ENCODE data around the gene CSTF2.
"Not testable (repeated sequence)": the region's sequence is repeated elsewhere in the genome, so short reads cannot be mapped to it uniquely, and the experiment has no call there.

Gene CSTF2, protein sequence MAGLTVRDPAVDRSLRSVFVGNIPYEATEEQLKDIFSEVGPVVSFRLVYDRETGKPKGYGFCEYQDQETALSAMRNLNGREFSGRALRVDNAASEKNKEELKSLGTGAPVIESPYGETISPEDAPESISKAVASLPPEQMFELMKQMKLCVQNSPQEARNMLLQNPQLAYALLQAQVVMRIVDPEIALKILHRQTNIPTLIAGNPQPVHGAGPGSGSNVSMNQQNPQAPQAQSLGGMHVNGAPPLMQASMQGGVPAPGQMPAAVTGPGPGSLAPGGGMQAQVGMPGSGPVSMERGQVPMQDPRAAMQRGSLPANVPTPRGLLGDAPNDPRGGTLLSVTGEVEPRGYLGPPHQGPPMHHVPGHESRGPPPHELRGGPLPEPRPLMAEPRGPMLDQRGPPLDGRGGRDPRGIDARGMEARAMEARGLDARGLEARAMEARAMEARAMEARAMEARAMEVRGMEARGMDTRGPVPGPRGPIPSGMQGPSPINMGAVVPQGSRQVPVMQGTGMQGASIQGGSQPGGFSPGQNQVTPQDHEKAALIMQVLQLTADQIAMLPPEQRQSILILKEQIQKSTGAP

DNA sequence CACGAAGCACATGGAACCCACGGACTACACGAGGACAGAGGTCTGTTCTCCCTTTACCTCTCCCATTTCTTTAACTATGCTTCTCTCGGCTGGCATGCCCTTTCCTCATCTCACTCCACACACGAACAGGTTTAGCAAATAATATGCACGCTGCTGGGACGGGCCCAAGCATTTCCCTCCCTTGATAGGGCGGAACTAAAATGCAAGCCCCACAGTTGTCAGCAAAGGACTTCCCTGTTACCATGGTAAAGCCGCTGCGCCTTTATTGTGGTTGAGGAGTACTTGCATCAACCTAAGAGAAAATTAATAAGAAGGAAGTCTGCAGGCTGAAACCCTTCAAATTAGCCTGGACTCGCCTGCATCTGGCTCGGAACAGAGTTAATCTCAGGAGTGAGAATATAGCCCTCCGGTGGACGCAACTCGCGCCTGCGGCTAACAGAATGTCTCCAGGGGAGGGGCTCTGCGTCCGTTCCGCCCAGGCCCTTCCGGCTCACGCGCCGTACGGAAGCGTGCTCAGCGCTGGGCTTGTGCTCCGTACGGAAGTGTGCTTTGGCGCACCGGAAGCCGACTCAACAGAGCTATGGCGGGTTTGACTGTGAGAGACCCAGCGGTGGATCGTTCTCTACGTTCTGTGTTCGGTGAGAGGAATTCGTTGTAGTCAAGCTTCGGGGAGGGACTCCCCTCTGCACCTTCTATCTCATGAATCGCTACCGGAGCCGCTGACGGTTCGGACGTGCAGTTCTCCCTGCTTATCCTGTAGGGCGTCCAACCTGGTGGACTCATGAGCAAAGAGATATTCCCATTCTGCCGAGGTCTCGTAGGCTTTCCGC is at the start of gene CSTF2:
Gene CSTF2 (plus strand): TSS at position 555 of the 830 bp plus-strand sequence. CDS start 26 bp downstream, at position 581.
- DNase-seq, result peak; percentile 80

DNA sequence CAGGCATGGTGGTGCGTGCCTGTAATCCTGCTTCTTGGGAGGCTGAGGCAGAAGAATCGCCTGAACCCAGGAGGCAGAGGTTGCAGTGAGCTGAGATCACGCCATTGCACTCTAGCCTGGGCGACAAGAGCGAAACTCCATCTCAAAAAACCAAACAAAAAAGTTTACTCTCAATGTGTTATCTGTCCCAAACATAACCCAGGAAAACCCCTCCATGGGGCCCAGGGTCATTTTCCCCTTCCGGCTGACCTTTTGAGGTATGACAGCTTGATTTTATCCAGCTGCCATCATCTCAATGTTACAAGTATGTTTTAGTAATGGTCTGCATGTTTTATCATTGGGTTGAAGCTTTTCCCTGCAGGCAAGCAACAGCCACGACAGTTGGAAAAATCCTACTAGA is 23.8 kb upstream of the CSTF2 start:
- not testable (repeated sequence) for DNase-seq

DNA sequence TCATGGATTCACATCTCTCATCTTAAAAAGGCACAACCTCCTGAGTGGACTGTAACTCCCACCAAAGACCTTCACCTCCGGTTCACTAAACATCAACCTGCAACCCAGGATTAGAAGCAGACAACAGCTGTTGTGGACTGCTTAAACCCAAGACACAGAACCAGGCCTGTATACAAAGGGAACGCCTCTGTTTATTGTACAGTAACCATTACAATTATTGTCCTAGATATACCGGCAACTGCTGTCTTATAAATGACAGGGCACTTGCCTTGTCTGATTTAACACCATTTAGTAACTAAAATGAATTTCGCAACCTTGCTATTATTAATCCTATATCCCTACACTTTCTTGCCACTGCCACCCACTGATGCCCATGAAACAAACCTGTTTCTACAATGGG is 22.8 kb upstream of the CSTF2 start:
- no peak for DNase-seq

DNA sequence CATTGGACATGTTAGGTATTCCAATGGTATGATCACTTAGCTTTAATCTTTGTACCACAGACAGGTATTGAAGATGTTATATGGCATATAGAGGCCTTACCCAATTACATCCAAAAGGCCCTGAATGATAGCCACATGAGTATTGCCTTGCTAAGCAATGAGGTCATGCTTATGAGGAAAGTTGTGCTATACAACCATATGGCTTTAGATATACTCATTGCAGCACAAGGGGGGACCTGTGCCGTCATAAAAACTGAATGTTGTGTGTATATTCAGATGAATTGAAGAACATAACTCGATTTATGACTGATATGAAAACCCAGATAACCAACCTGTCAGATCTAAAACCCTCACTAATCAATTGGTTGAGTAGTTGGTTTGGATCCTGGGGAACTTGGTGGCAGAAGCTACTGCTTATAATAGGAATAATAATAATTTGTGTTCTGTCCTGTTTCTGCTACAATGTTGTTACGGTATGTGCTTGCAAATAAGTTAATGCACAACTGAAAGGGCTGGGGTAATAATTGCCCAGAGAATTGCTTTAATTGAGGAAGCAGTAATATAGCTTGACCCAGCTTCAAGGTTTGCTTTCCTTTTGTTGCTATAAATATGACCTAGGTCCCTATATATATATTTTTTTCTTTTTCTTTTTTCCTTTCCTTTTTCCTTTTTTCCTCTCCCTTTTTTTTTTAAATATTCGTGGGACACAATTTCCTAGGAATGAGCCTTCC is 21.5 kb upstream of the CSTF2 start:
- DNase-seq, result no peak

DNA sequence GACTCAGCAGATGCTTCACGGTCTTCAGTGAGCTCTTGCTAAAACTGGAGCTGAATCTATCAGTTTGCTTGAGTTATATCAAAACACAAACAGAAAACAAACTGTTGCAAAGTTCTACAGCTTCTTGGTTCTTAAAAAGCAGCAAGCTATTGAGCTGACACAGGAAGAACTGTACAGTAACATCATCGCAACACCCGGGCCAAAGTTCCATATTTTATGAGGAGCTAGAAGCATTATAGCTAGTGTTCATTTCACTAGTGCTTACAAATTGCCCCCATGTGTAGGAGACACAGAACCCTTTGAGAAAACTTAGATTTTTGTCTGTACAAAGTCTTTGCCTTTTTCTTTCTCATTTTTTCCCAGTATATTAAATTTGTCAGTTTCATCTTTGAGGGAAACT is 17.3 kb upstream of the CSTF2 start:
- DNase-seq, result no peak

DNA sequence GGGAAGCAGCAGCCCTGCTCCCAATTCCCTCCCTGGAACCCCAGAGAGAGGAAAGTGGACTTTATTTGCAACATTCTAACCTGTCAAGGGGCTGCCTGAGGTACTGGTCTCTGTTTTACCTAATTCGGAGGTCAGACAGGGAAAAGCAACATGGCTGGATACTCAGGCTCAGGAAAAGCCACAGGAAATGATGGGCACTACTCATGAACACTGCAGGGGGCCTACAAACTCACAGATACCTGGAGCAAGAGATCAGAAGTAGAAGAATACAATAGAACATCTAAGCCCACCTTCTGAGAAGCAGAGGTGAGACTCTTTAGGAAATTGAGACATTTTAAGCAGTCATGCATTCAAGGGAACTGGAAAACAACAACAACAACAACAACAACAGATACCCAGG is 15.4 kb upstream of the CSTF2 start:
- DNase-seq, result no peak

DNA sequence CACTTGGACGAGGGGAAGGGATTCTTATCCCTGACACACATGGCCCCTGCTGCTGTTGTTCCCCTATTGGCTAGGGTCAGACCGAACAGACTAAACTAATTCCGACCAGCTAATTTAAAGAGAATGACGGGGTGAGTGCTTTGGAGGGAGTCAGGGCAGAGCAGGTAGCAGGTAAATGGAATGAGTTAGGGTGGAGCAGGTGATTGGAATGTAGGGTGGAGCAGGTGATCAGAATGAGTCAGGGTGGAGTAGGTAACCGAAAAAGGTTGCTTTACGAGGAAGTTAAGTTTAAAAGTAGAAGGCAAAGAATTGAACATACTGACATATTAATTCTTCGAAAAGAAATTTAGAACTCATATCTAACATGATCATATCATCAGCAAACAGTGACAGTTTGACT is 11.9 kb upstream of the CSTF2 start:
- DNase-seq, result not testable (repeated sequence)

DNA sequence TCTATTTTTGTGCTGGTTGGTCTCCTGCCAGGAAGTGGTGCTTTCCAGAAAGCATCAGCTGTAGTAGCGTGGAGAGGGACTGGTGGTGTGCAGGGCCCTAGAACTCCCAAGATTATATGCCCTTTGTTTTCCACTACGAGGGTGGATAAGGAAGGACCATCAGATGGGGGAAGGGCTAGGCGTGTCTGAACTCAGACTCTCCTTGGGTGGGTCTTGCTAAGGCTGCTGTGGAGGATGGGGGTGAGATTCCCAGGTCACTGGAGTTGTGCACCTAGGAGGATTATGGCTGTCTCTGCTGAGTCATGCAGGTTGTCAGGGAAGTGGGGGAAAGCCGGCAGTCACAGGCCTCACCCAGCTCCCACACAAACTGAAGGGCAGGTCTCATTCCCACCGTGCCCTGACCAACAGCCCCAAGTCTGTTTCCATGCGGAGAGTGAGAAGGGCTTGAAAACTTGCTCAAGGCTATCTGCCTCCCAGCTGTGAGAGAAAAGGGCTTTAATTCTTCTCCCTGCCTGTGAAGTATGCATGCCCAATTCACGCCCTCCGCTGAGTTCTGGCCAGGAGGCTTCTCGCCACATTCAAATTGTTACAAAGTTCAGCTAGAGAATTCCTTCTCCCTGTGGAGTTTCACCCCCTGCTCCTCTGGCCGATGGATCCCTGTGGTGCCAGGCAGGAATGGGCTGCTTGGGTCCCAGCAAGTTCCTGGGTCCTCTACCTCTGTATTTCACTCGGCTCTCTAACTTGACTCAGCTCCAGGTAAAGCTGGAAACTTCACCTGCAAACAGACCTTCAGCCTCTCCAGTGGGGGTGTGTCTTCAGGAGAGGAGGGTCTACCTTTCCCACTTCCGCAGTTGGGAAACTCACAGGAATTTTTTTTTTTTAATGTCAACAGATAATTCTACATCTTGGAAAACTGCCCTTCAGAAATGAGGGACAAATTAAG is 7.7 kb upstream of the CSTF2 start:
- DNase-seq, result no peak

DNA sequence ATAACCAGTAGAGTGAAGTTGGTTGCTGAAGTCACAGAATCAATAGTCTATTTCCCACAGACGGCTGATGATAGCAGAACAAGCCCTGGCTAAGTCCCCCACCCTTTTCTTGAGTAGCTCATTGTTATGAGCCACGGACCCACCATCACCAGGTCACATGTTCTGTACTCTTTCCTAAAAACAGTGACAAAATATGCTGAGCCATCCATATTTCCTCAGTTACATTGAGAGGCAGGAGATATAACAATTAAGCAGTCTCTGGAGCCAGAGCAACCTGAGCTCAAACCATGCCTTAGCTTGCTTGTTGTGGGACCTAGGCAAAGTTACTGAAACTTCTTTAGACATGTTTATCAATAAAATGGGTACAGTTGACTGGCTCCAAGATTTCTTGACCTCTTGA is 2.9 kb upstream of the CSTF2 start:
- no peak for DNase-seq

DNA sequence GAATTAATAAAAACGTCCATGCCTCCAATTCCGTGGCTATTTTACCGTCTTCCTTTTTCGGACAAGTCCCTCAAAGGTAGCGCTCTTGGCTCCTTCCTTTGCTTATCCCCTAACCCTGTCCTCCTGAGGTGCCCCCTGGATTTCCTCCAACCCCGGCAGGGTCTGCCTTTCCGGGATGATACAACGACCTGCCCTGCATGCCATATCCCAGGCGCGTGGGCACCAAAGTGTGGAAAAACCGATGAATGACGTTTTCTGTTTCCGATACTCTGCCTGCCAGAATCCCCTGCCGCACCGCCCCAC is 706 bp upstream of the CSTF2 start:
- no peak for DNase-seq

DNA sequence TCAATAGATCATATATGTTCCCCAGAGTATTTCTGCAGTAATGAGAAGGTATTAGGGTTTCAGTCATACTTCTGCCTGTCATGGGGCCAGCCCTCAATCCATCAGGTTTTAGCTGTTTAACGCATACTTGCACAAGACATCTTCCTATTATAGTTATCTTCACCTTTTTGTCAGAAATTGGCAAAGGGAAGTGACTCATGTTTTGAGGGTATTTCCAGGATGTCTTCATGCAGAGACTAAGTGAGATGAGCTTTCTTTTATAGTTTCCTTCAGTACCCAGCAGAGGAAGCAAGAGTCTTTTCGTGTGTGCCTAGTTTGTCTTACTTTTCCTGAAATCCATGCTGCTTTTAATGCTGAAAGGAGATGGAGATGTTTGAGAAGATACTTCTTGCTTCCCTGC is 9.5 kb downstream of the CSTF2 start:
- peak; percentile 57 for DNase-seq

DNA sequence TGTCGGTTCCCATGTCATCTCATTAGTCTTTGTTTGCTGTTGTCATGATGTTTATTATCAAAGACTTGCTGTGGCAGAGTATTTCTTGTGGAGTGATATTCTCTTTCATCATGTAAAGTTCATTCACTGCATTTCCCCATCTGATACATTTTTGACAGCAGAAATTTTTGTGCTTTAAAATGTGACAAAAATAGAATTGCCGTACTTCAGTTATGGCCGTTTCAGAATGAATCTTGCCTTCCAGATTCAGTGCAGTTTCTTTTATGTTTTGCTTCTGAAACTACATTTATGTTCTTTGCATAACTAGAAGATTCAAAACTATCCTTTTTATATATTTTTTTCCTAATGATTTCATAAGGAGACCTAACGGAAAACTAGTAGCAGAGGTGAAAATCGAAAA is 10.0 kb downstream of the CSTF2 start:
- no peak for DNase-seq

DNA sequence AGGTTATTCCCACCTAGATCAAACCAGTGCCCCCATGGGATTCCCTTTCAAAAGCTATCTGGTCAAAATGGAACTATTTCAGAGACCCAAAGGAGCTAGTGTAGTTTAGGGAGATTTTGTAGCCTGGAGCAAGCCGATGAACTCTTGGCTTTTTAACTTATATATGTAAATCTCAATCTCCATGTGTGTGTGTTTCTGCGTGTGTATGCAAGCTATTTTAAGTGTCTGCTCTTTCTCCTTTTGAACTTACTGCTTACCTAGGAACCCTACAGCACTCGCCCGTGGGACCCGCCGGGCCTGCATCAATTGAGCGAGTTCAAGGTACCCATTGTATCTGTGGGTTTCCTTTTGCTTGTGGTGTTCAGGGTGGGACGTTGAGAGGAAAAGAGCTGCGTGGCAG is 10.4 kb downstream of the CSTF2 start:
- no peak for DNase-seq

DNA sequence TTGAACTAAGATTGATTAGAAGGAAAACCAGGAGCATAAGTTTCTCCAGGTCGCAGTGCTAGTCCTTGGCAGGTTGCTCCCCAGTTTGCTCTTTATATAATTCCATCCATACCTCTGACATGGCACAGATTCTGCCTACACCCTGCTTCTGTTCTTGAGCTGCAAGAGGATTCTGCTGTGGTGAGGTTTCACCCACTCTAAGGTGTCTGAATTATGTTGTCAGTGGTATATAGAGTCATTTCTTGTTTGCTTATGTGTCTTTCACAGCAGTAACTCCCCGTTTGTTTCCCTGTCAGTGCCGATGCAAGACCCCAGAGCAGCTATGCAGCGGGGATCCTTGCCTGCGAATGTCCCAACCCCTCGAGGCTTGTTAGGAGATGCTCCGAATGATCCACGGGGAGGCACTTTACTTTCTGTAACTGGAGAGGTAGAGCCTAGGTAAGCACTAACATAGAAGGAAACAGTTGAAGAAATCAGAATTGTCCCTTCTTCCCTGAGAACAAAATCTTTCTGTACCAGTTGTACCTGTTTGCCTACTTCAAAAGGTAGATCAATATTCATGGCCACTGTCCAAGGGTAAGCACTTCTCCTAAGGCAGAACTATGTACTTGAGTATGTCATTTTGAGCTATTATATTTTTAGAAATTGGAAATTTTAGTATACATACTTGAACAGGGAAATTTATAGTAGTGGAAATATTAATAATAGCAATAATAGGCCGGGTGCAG is 11.2 kb downstream of the CSTF2 start:
- DNase-seq, result no peak

DNA sequence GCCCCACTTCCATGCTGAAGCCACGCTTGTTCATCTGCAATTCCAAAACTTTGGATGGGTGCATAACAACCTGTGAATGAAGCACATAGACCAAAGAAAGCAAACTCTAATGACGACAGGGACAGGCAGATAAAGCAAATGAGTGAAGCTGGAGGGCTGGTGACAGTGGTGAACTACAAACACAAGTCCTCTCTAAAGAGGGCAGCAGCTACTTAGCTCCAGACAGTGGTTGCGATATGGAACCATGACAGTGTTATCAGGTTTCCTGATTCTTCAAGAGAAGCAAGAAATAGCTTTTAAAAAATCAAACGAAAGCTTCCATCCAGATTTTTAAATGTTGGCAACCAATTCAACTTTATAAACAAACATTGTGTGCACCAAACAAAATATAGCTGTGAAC is 30.1 kb downstream of the CSTF2 start:
- DNase-seq, result no peak

DNA sequence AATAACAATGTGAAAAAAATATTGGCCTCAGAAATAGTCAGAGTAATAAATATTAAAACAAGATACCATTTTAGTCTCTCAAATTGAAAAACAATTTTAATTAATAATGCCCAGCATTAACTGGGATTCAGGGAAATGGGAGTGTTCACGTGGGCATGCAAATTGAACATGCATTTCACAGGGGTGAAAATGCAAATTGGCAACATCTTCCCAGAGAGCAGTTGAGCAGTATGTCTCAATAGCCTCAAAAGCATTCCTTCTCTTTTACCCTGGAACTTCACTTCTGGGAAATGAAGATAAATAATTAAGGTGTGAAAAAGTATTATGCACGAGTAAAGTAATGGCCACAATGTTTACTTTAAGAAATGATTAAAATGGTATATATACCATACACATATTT is 32.6 kb downstream of the CSTF2 start:
- no peak for DNase-seq

DNA sequence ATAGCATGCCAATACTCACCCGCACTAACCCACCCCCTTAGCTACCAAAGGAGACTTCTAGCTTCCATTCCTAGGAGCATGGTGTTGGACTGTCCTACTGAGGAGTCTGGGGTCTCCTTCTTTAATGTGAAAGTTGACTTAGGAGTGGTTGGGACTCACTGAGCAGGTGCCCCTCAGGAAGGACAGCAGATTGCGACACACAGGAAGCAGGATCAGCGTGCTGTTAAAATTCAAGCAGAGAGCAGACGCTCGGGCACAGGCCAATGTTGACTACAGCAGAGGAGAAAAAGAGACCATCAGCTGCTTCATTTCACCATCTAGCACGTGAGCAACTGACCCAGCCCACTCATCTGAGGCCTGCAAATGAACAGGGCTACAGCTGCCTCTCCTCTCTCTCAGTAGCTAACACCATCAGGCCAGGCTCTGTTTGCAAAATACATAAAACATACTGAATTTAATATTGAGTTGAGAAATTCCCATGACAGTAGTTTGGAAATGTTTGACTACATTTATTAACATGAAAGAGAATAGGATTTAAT is 43.2 kb downstream of the CSTF2 start:
- no peak for DNase-seq

DNA sequence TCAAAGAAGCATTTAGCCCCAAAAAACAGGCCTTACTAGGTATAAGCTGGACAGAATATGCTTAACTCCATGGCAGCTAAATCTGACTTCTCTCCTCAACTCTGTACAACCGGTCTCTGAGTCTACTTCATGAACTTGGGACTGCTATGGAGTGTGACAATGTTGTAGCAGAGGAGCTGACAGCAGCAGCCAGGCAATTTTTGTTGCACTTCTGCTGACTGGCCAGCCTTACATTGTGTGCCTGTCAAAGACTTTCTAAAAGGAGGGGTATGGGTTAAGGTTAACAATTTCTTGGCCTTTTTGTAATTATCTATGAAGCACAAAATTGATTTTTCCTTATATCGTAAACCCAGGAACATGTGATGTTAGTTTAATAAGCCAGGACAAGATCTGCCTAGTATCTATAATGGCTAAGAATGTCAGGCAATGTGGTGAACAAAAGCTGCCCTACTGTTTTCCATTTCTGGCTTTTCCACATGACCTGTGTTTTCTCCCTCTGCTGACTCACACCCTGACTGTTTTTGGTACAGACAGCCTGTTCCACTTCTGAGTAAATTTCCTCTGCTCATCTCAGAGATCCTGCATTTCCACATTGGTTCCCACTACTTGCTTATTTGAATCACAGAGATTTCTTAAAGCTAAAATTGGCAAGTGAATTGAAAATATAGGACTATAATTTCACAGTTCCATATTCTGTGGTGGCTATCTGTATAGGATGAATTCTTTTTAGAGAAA is 44.6 kb downstream of the CSTF2 start:
- peak; percentile 36 for DNase-seq

DNA sequence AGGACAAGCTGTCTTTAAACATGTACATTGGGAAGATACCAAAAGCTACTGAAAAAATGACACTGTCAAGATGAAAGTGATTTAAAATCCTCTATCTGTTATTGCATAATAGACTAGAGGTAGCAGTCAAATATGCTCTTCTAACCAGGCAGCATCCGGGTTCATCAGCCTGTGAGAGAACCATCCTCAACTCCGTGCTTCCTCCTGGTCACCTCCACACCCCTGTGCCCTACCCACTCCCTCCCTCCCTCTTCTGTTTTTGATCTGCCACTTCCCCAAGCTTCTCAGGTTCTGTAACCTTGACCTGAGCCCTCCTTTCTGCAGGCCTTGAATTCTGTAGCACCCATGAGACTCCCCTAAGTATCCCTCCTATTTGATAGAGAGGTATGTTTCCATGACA is 48.1 kb downstream of the CSTF2 start:
- no peak for DNase-seq

DNA sequence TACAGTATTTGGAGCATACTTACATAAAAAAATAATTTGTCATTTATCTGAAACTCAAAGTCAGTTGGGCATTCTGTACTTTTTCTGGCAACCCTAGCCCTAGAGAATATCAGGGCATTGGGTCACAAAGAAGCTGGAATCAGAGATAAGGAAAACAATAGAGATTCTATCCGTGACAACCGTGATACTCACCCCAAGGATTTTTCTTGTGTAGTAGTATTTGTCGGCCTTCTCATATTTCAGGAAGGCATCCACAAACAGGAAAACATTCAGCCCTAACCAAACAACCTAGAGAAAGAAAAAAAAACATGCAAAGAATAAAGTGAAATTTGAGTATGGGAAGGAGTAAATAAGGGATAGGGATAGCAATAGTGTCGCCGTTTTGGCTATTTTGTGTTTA is 50.3 kb downstream of the CSTF2 start:
- no peak for DNase-seq
